Rectal smooth muscle tissue (tissue), 1 donor: ENCODE measurements around the gene AK8.

Experiments
- H3K27ac ChIP-seq: one replicate; pipeline ENCODE4 v1.7.0; 2013; ENCODE audit warnings: low read depth, low read length, inconsistent platforms
- H3K27me3 ChIP-seq: one replicate; pipeline ENCODE4 v1.7.0; 2013; ENCODE audit warnings: low read length; ENCODE audit not compliant: control insufficient read depth, insufficient read depth
- H3K36me3 ChIP-seq: one replicate; pipeline ENCODE4 v1.7.0; 2013; ENCODE audit warnings: low read length; ENCODE audit not compliant: control insufficient read depth, insufficient read depth
- H3K4me1 ChIP-seq: one replicate; pipeline ENCODE4 v1.7.0; 2013; ENCODE audit warnings: low read length; ENCODE audit not compliant: control insufficient read depth, insufficient read depth
- H3K4me3 ChIP-seq: one replicate; pipeline ENCODE4 v1.7.0; 2013; ENCODE audit warnings: low read length
- H3K9ac ChIP-seq: one replicate; pipeline ENCODE4 v1.7.0; 2013; ENCODE audit warnings: low read length

AK8 gene

GRCh38 chr9:132745756-132746709 is 132.1 kb downstream of the AK8 start:
- Histone ChIP-seq H3K9ac (no peak overlapping the region), H3K36me3 (no peaks in the 10 kb centered on the region), H3K4me1 (no peaks in the 10 kb centered on the region), H3K27me3 (peaks cover 9% of the 10 kb centered on the region), H3K27ac (no peak overlapping the region), H3K4me3 (no peak overlapping the region)

GRCh38 chr9:132744881-132745755 is 133.0 kb downstream of the AK8 start:
- Histone ChIP-seq H3K4me3 (no peak overlapping the region), H3K9ac (no peak overlapping the region)

GRCh38 chr9:132743931-132744479 is 134.1 kb downstream of the AK8 start:
- no peak overlapping the region for H3K27ac ChIP-seq
- H3K4me1 ChIP-seq = no peaks in the 10 kb centered on the region
- H3K9ac ChIP-seq = no peak overlapping the region
- H3K4me3 ChIP-seq = no peak overlapping the region
- H3K27me3 ChIP-seq = peaks cover 13% of the 10 kb centered on the region
- H3K36me3 ChIP-seq = no peaks in the 10 kb centered on the region

More at GRCh38 chr9:132744881-132745755, 133.0 kb downstream of the AK8 start:
- no peaks in the 10 kb centered on the region for H3K4me1 ChIP-seq
- peaks cover 13% of the 10 kb centered on the region for H3K27me3 ChIP-seq
- no peak overlapping the region for H3K27ac ChIP-seq
- no peaks in the 10 kb centered on the region for H3K36me3 ChIP-seq

GRCh38 chr9:132742821-132743311 is 135.2 kb downstream of the AK8 start:
- H3K36me3 ChIP-seq = no peaks in the 10 kb centered on the region
- H3K4me1 ChIP-seq = no peaks in the 10 kb centered on the region
- H3K9ac ChIP-seq = no peak overlapping the region
- no peak overlapping the region for H3K27ac ChIP-seq
- peaks cover 13% of the 10 kb centered on the region for H3K27me3 ChIP-seq
- no peak overlapping the region for H3K4me3 ChIP-seq

- H3K27me3 ChIP-seq = peaks cover 13% of the 10 kb centered on the region
These were observed 137.4 kb downstream of the AK8 start for GRCh38 chr9:132740526-132741309.

GRCh38 chr9:132739710-132740310 is 138.3 kb downstream of the AK8 start:
- H3K9ac ChIP-seq = no peak overlapping the region
- H3K27me3 ChIP-seq = peaks cover 11% of the 10 kb centered on the region
- H3K4me1 ChIP-seq = no peaks in the 10 kb centered on the region
- no peak overlapping the region for H3K27ac ChIP-seq
- H3K4me3 ChIP-seq = no peak overlapping the region
- no peaks in the 10 kb centered on the region for H3K36me3 ChIP-seq

More at GRCh38 chr9:132740526-132741309, 137.4 kb downstream of the AK8 start:
- no peaks in the 10 kb centered on the region for H3K36me3 ChIP-seq
- no peak overlapping the region for H3K27ac ChIP-seq
- H3K4me3 ChIP-seq = no peak overlapping the region
- no peaks in the 10 kb centered on the region for H3K4me1 ChIP-seq
- H3K9ac ChIP-seq = no peak overlapping the region

GRCh38 chr9:132733260-132733815 is 144.7 kb downstream of the AK8 start:
- no peak overlapping the region for H3K4me3 ChIP-seq
- no peak overlapping the region for H3K9ac ChIP-seq
- H3K27ac ChIP-seq = no peak overlapping the region

GRCh38 chr9:132732326-132733259 is 145.5 kb downstream of the AK8 start:
- no peaks in the 10 kb centered on the region for H3K4me1 ChIP-seq
- no peak overlapping the region for H3K27ac ChIP-seq
- no peak overlapping the region for H3K4me3 ChIP-seq
- H3K9ac ChIP-seq = no peak overlapping the region
- no peaks in the 10 kb centered on the region for H3K27me3 ChIP-seq
- no peaks in the 10 kb centered on the region for H3K36me3 ChIP-seq

More at GRCh38 chr9:132733260-132733815, 144.7 kb downstream of the AK8 start:
- Histone ChIP-seq H3K27me3 (no peaks in the 10 kb centered on the region), H3K36me3 (no peaks in the 10 kb centered on the region), H3K4me1 (no peaks in the 10 kb centered on the region)

GRCh38 chr9:132731230-132731629 is 146.9 kb downstream of the AK8 start:
- Histone ChIP-seq H3K27ac (no peak overlapping the region), H3K4me1 (no peaks in the 10 kb centered on the region), H3K4me3 (no peak overlapping the region), H3K36me3 (no peaks in the 10 kb centered on the region), H3K27me3 (no peaks in the 10 kb centered on the region), H3K9ac (no peak overlapping the region)
